H1 (cell line): ENCODE results near the gene AMMECR1L. TPM values are rescaled to one million over a fixed set of nuclear protein-coding genes. Genes with fewer than 3 reads are reported as not detected.

ENCODE experiments used
- BCL11A ChIP-seq, 2 experiments: IDR thresholded peaks; one replicate each; pipeline ENCODE4 v1.6.1; 2011; ENCODE audit warnings: low read depth in 2 of 2, low read length in 2 of 2, mild to moderate bottlenecking in 2 of 2
- POLR2A ChIP-seq, 2 experiments: IDR thresholded peaks; 1 replicate in 1 of 2; 2 replicates in 1 of 2; pipeline ENCODE4 v1.6.1; 2011; ENCODE audit warnings: low read depth in 2 of 2, low read length in 2 of 2, mild to moderate bottlenecking in 2 of 2; ENCODE audit errors: control extremely low read depth in 1 of 2
- POU5F1 ChIP-seq: IDR thresholded peaks from 2 replicates; pipeline ENCODE4 v1.6.1; 2011; ENCODE audit warnings: low read depth, mild to moderate bottlenecking, low read length, moderate library complexity
- polyA plus RNA-seq, 7 experiments: library from polyadenylated mRNA; depleted of rRNA in 3 of 7; stranded (reverse) in 5 of 7; unstranded in 2 of 7; fragments of >200 nt in 5 of 7; fragments of 200-250 nt in 2 of 7; gene quantifications; 1 replicate in 5 of 7; 2 replicates in 1 of 7; 4 replicates in 1 of 7; pipeline versions ENCODE4 v1.2.1 to v1.2.3, GENCODE V29; 2011 to 2013; ENCODE audit warnings: missing spikeins in 2 of 7, mixed read lengths in 2 of 7
- total RNA-seq: library from RNA; stranded (reverse); fragmentation: NEBNext Ultra II Directional; extraction: Animal tissue kit (Norgen Biotek cat#: 25700); gene quantifications from 2 replicates; pipeline ENCODE4 v1.2.1, GENCODE V29; 2021
- TF ChIP-seq, protein P1 (sequence below): IDR thresholded peaks from 2 replicates; pipeline ENCODE4 v1.6.1; 2012; ENCODE audit warnings: low read length, inconsistent platforms

AMMECR1L gene
- total and polyA plus RNA-seq, 2 of the 8 experiments (the other 6 are each of a cell fraction or from before 2014, with no cell fraction given) = 10.1 to 18.8 TPM

GRCh38 chr2:127840893-127841292, 44.9 kb downstream of the AMMECR1L start (continued):
- TF ChIP-seq, protein P1, sequence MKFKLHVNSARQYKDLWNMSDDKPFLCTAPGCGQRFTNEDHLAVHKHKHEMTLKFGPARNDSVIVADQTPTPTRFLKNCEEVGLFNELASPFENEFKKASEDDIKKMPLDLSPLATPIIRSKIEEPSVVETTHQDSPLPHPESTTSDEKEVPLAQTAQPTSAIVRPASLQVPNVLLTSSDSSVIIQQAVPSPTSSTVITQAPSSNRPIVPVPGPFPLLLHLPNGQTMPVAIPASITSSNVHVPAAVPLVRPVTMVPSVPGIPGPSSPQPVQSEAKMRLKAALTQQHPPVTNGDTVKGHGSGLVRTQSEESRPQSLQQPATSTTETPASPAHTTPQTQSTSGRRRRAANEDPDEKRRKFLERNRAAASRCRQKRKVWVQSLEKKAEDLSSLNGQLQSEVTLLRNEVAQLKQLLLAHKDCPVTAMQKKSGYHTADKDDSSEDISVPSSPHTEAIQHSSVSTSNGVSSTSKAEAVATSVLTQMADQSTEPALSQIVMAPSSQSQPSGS = no peak
- TF ChIP-seq POLR2A (IDR thresholded peaks at IDR 0.05; ENCODE audit: control extremely low read depth in 1 of 2, low read depth in 2 of 2, low read length in 2 of 2) = no peak
- no peak for TF ChIP-seq POU5F1
- no peak for TF ChIP-seq BCL11A (IDR thresholded peaks at IDR 0.05; ENCODE audit: low read depth in 2 of 2, low read length in 2 of 2)
